Heart right ventricle (tissue), 16 donors: ENCODE measurements around the gene FBXO2. TPM values are rescaled to one million over a fixed set of nuclear protein-coding genes. Genes with fewer than 3 reads are reported as not detected.
A peak's percentile ranks its signal among the peaks of the same experiment; 100 is the strongest.

Source experiments
- ATAC-seq, 8 donors: fragments of 200-7000 bp; cut with Tn5 transposase; one replicate each; pipeline ENCODE4 v1.9.1; 2020; ENCODE audit warnings: mild to moderate bottlenecking in 8 of 8, moderate library complexity in 8 of 8, moderate number of reproducible peaks in 1 of 8
- DNase-seq, 2 donors: peaks; one replicate each; pipeline ENCODE4 v3.0.0-alpha.2; 2020
- H3K27ac ChIP-seq, 10 donors: fragments of 200-600 bp; sonication (generic) in 2 of 10; one replicate each; pipeline versions ENCODE4 v1.5.0 to v1.8.0; 2020 to 2022; ENCODE audit warnings: mild to moderate bottlenecking in 3 of 10
- H3K27me3 ChIP-seq, 7 donors: fragments of 200-600 bp; one replicate each; pipeline ENCODE4 v1.8.0; 2021 to 2022; ENCODE audit warnings: mild to moderate bottlenecking in 2 of 7
- H3K36me3 ChIP-seq, 9 donors: fragments of 200-600 bp; sonication (generic) in 1 of 9; one replicate each; pipeline versions ENCODE4 v1.5.0 to v1.8.0; 2020 to 2022; ENCODE audit warnings: mild to moderate bottlenecking in 2 of 9
- H3K4me1 ChIP-seq, 9 donors: fragments of 200-600 bp; sonication (generic) in 1 of 9; one replicate each; pipeline versions ENCODE4 v1.5.0 to v1.8.0; 2020 to 2022; ENCODE audit warnings: mild to moderate bottlenecking in 4 of 9
- H3K4me3 ChIP-seq, 10 donors: fragments of 200-600 bp; sonication (generic) in 2 of 10; one replicate each; pipeline versions ENCODE4 v1.5.0 to v1.8.0; 2020 to 2022; ENCODE audit warnings: mild to moderate bottlenecking in 7 of 10, moderate library complexity in 2 of 10
- H3K9me3 ChIP-seq, 11 donors: fragments of 200-600 bp in 10 of 11; sonication (generic) in 2 of 11; one replicate each; pipeline versions ENCODE4 v1.5.0 to v1.8.0; 2013 to 2022; ENCODE audit warnings: mild to moderate bottlenecking in 2 of 11, control low read depth in 1 of 11, moderate library complexity in 1 of 11
- WGBS, 2 donors: extraction: QIAGEN DNeasy Blood & Tissue Kit; methylation state at CpG; one replicate each; pipeline ENCODE4 v1.1.7; 2013; ENCODE audit warnings: inconsistent platforms in 1 of 2; 5-methylcytosine and 5-hydroxymethylcytosine counted together
- intact Hi-C, 10 donors: fragments of 100-400 bp; cut with DNase I; formaldehyde crosslinking; loops; one replicate each; pipeline versions ENCODE4 v1.11.1 to v1.14.2; 2022
- polyA plus RNA-seq, 2 donors: library from polyadenylated mRNA; stranded (reverse); fragments of 200-250 nt; gene quantifications; one replicate each; pipeline ENCODE4 v1.2.3, GENCODE V29; 2013
- total RNA-seq, 10 donors: library from RNA; stranded (reverse); fragmentation: NEBNext Ultra II Directional in 3 of 10; extraction: Animal tissue kit (Norgen Biotek cat#: 25700) in 3 of 10; gene quantifications; one replicate each; pipeline versions ENCODE4 v1.2.1 to v1.2.4, GENCODE V29; 2021 to 2023
- TF ChIP-seq, protein P1 (sequence below), 9 donors: fragments of 200-600 bp; sonication (generic) in 2 of 9; IDR thresholded peaks; one replicate each; pipeline versions ENCODE4 v1.5.0 to v1.8.0; 2021 to 2022; ENCODE audit warnings: antibody characterized with exemption in 9 of 9, mild to moderate bottlenecking in 5 of 9, moderate library complexity in 1 of 9
- donor health status: Arrhythmogenic right ventricular cardiomyopathy.
- donor health status: ischemic (EF 13 %, LVEDD 7.1; RV severe dilation, severe dysfunction).
- donor health status: healthy with polysubstance abuse.
- donor health status: DM: no; HTN: yes; CAD: no.
- donor health status: DM: no; HTN: no; CAD: no.
- donor health status: ischemic (EF 25% LVEDD 6.9; RV normal size, moderate dysfunction).
- donor health status: ischemic (EF 25% LVEDD 5.7; RV mildly dilated, moderate dysfunction).
- donor health status: healthy.
- donor health status: DM: yes; HTN: yes; CAD: no.
- donor health status: Ischemic cardiomyopathy.
- donor health status: ischemic (EF 35%, LVEDD 5.7; RV mildly dilated, moderate dysfunction).
- donor health status: nonischemic (EF 11% LVEDD 7.7; RV severe dilation, severe dysfunction).
- donor health status: DM: yes; HTN: yes; CAD: no.
- donor health status: PGD.
- donor health status: ischemic (EF 29% LVEDD 5.4; RV normal size, mild dysfunction).
- donor health status: nonischemic (EF 23%, LVEDD 6.1; RV moderate dilation, normal function).

The FBXO2 gene
- total and polyA plus RNA-seq, 12 donors, result 0.70 to 5.5 (median 2.0) TPM

DNA sequence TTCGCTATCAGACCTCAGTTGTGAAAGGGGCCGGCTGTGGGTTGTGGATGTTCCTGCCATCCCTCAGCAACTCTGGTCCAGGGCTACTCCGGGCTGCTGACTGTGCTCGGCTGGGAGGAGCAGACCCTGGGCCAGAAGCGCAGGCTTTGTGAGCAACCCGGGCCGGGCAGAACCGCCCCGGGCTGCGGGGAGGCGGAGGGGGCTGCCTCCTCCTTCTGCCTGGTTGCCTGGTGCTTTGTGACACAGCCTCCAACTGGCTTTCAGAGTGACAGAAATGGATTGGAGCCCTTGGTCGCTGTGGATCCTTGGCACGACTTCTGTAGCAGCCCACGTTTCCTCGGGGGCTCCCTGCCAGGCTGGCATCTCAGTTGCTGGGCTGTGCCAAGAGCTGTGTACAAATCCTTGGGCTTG, 47.3 kb upstream of the FBXO2 start:
- no peak for DNase-seq
- peak overlapping the region in 2 of 10 donors; percentile 8 to 21 for H3K4me3 ChIP-seq
- TF ChIP-seq, protein P1, sequence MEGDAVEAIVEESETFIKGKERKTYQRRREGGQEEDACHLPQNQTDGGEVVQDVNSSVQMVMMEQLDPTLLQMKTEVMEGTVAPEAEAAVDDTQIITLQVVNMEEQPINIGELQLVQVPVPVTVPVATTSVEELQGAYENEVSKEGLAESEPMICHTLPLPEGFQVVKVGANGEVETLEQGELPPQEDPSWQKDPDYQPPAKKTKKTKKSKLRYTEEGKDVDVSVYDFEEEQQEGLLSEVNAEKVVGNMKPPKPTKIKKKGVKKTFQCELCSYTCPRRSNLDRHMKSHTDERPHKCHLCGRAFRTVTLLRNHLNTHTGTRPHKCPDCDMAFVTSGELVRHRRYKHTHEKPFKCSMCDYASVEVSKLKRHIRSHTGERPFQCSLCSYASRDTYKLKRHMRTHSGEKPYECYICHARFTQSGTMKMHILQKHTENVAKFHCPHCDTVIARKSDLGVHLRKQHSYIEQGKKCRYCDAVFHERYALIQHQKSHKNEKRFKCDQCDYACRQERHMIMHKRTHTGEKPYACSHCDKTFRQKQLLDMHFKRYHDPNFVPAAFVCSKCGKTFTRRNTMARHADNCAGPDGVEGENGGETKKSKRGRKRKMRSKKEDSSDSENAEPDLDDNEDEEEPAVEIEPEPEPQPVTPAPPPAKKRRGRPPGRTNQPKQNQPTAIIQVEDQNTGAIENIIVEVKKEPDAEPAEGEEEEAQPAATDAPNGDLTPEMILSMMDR (IDR thresholded peaks at IDR 0.05), result no peak
- H3K27me3 ChIP-seq, result peaks cover 0 to 92% (median 71%) of the 10 kb centered on the region in 7 donors
- no peaks in the 10 kb centered on the region for H3K9me3 ChIP-seq
- WGBS, 2 donors, result 25 to 26% methylated on average over 15 of the region's 15 CpGs
- intact Hi-C loops, result no loop called here
- ATAC-seq, result peak in 6 of 8 donors; percentile 34 to 43 (median 38)
- peaks cover 0 to 17% (median 13%) of the 10 kb centered on the region in 9 donors for H3K4me1 ChIP-seq
- no peaks in the 10 kb centered on the region for H3K36me3 ChIP-seq
- H3K27ac ChIP-seq, result no peak overlapping the region

DNA sequence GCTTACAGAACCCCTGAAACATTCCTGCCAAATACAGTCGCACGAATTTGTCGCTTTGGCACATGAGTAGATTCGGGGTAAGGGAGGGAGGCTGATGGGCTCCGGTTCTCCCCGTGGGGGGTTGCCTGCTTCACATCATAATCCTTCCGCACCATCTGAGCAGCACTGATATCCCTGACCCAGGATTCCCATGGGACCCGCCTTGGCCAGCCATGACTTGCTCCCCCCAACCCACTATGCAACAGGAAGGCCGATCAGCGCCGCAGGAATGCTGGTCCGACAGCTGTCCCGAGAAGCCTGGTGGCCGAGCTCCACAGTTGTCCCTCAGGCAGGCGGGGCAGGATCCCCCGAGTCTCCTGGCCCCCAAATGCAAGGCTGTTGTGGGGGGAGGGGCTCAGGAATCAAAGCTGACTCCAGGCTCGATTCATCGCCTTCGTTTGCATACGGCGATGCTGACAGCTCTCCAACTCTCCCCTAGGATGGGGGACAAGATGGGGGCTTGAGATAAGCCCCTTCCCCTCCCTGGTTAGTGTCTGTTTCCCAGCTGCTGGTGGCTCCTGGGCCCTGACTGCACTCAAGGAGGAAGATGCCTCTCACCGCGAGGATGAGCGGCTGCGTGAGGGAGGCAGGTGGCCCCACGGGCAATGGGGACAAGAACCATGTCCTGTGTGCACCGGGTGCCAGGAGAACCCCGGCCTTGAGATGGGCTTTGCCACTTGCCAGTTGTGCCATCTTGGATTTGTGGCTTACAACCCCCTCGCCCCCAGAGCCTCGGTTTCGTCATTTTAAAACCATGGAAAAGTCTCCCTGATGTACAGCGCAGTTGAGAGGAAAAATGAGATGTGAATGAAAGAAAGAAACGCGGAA, 46.6 kb upstream of the FBXO2 start:
- no peaks in the 10 kb centered on the region for H3K9me3 ChIP-seq
- H3K36me3 ChIP-seq, result no peaks in the 10 kb centered on the region
- no peak overlapping the region for H3K27ac ChIP-seq
- intact Hi-C loops, result no loop called here
- TF ChIP-seq, protein P1 (IDR thresholded peaks at IDR 0.05), result no peak
- ATAC-seq (no peak), DNase-seq (no peak)
- peaks cover 0 to 97% (median 74%) of the 10 kb centered on the region in 7 donors for H3K27me3 ChIP-seq
- peak overlapping the region in 2 of 10 donors; percentile 8 to 21 for H3K4me3 ChIP-seq
- WGBS, 2 donors, result 31 to 32% methylated on average over 34 of the region's 34 CpGs
- peaks cover 0 to 17% (median 13%) of the 10 kb centered on the region in 9 donors for H3K4me1 ChIP-seq

DNA sequence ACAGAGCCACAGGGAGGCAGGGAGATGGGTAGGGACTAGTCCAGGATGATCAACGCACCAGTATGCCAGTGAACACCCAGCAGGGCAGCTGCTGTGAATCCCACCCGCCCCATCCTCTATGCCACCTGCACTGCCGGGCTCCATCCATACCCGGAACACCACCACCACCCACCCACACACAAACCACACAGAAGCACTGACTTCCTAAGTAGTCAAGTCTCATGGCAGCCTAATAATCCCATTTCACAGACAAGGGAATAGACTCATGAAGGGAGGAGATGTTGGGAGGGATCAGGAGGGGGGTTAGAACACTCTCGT, 43.6 kb upstream of the FBXO2 start:
- Histone ChIP-seq H3K4me1 (peaks cover 0 to 17% (median 13%) of the 10 kb centered on the region in 9 donors), H3K27me3 (peaks cover 0 to 96% (median 81%) of the 10 kb centered on the region in 7 donors), H3K9me3 (no peaks in the 10 kb centered on the region), H3K27ac (no peak overlapping the region), H3K36me3 (no peaks in the 10 kb centered on the region), H3K4me3 (no peak overlapping the region)
- WGBS, 2 donors, result 82 to 86% methylated on average over 5 of the region's 5 CpGs
- DNase-seq (no peak), ATAC-seq (no peak)
- intact Hi-C loops, result no loop called here
- TF ChIP-seq, protein P1 (IDR thresholded peaks at IDR 0.05), result no peak

DNA sequence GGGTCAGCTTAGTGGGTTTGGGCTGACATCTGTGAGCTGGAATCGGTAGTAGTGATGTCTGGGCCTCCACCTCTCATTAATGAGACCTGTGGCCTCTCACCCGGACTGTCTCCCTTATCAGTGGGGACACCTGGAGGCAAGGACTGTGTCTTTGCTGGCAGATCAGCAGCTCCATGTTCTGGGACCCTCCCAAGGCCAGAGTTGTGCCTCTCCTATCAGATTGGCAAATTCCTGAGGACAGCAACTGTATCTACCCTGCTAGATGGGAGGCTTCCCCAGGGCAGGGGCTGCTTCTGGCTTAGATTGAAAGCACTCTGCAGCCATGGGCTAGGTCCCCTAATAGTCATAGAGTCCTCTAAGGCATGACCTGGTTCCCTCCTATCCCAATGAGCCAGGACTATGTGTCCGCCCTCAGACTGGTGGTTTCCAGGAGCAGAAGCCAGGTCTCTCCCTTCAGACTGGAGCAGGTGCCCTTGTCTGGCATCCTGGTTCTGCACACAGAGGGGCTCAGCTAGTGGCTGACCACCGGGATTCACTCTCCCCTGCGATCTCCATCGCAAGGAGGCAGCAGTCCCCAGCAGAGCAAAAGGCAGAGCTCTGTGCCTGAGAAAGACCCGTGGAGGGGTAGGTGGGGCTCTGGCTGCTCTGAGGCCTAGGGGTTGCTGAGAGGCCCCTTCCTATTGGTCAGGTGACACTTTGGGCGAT, 43.1 kb upstream of the FBXO2 start:
- no peak overlapping the region for H3K27ac ChIP-seq
- H3K36me3 ChIP-seq, result no peaks in the 10 kb centered on the region
- ATAC-seq, result no peak
- 65 to 68% methylated on average over 8 of the region's 8 CpGs for WGBS, 2 donors
- peaks cover under 1 to 97% (median 84%) of the 10 kb centered on the region in 7 donors for H3K27me3 ChIP-seq
- TF ChIP-seq, protein P1 (IDR thresholded peaks at IDR 0.05), result no peak
- intact Hi-C loops, result no loop called here
- DNase-seq, result no peak
- peaks cover 0 to 18% (median 14%) of the 10 kb centered on the region in 9 donors for H3K4me1 ChIP-seq
- no peak overlapping the region for H3K4me3 ChIP-seq
- H3K9me3 ChIP-seq, result no peaks in the 10 kb centered on the region
